HG03060 (cell line): ENCODE measurements around the gene CISH.
A peak's percentile ranks its signal among the peaks of the same experiment; 100 is the strongest.

Experiments
- ATAC-seq: cut with Tn5 transposase; IDR thresholded peaks from one replicate; pipeline ENCODE4 v1.9.1; 2021; ENCODE audit warnings: low read depth, moderate number of reproducible peaks; ENCODE audit not compliant: unreplicated experiment

Gene CISH

GRCh38 chr3:50573566-50574443, 37.8 kb downstream of the CISH start:
- no peak for ATAC-seq

- no peak for ATAC-seq
These were observed 38.7 kb downstream of the CISH start for GRCh38 chr3:50572801-50573371.

- no peak for ATAC-seq
These were observed 39.4 kb downstream of the CISH start for GRCh38 chr3:50572158-50572557.

GRCh38 chr3:50571486-50571885, 40.1 kb downstream of the CISH start:
- ATAC-seq, result no peak

- no peak for ATAC-seq
These were observed 40.9 kb downstream of the CISH start for GRCh38 chr3:50570508-50571279.

- peak; percentile 38 for ATAC-seq
These were observed 42.4 kb downstream of the CISH start, which contains the start of gene HEMK1 for GRCh38 chr3:50568947-50569749. Gene HEMK1 (plus strand): TSS chr3:50569522. CDS start chr3:50571105, 1,583 bp downstream.

- peak; percentile 80 for ATAC-seq
These were observed 44.0 kb downstream of the CISH start, which contains the start of gene C3orf18 for GRCh38 chr3:50567386-50568167. Gene C3orf18 (minus strand): TSS chr3:50567747. CDS start chr3:50565699, 2,048 bp downstream.

GRCh38 chr3:50567011-50567385, 44.6 kb downstream of the CISH start:
- no peak for ATAC-seq

GRCh38 chr3:50564321-50564720, 47.3 kb downstream of the CISH start:
- ATAC-seq, result no peak

- ATAC-seq, result no peak
These were observed 47.7 kb downstream of the CISH start for GRCh38 chr3:50563867-50564266.

GRCh38 chr3:50562861-50563260, 48.7 kb downstream of the CISH start:
- no peak for ATAC-seq

GRCh38 chr3:50559702-50560101, 51.9 kb downstream of the CISH start:
- ATAC-seq, result no peak

GRCh38 chr3:50557915-50558314, 53.7 kb downstream of the CISH start:
- ATAC-seq, result no peak

- no peak for ATAC-seq
These were observed 54.5 kb downstream of the CISH start for GRCh38 chr3:50557106-50557505.
